Gastrocnemius medialis (tissue), 4 donors: ENCODE measurements around the gene MTR. TPM values are rescaled to one million over a fixed set of nuclear protein-coding genes. Genes with fewer than 3 reads are reported as not detected.
A peak's percentile ranks its signal among the peaks of the same experiment; 100 is the strongest.

Experiments used
- ATAC-seq, 2 donors: fragments of 150-250 bp; one replicate each; pipeline ENCODE4 v1.9.1; 2016
- DNase-seq, 2 donors: peaks; one replicate each; pipeline ENCODE4 v3.0.0-alpha.2; 2019
- H3K27ac ChIP-seq, 4 donors: fragments of 200-600 bp; sonication (generic); 1 replicate in 1 of 4; 2 replicates in 3 of 4; pipeline ENCODE4 v1.5.1; 2016 to 2018; ENCODE audit warnings: mild to moderate bottlenecking in 2 of 4, moderate library complexity in 1 of 4
- H3K27me3 ChIP-seq, 3 donors: fragments of 200-600 bp; sonication (generic) in 2 of 3; 1 replicate in 1 of 3; 2 replicates in 2 of 3; pipeline versions ENCODE4 v1.5.1 to v1.6.0; 2016 to 2019; ENCODE audit warnings: mild to moderate bottlenecking in 1 of 3, moderate library complexity in 1 of 3
- H3K36me3 ChIP-seq, 2 donors: fragments of 200-600 bp; sonication (generic) in 1 of 2; one replicate each; pipeline ENCODE4 v1.5.1; 2017 to 2018
- H3K4me1 ChIP-seq, 2 donors: fragments of 200-600 bp; sonication (generic) in 1 of 2; one replicate each; pipeline ENCODE4 v1.5.1; 2016 to 2017; ENCODE audit warnings: mild to moderate bottlenecking in 2 of 2
- H3K4me3 ChIP-seq, 4 donors: fragments of 200-600 bp; sonication (generic) in 3 of 4; 1 replicate in 1 of 4; 2 replicates in 3 of 4; pipeline ENCODE4 v1.5.1; 2016 to 2019; ENCODE audit warnings: mild to moderate bottlenecking in 2 of 4
- H3K9me3 ChIP-seq, 3 donors: fragments of 200-600 bp; sonication (generic) in 2 of 3; 1 replicate in 1 of 3; 2 replicates in 2 of 3; pipeline ENCODE4 v1.5.1; 2016 to 2019
- CTCF ChIP-seq, 5 experiments: fragments of 450-650 bp in 3 of 5; fragments of 200-600 bp in 2 of 5; sonication (generic) in 2 of 5; IDR thresholded peaks in 4 of 5; conservative IDR thresholded peaks in 1 of 5; 1 replicate in 4 of 5; 2 replicates in 1 of 5; pipeline ENCODE4 v1.5.1; 2016 to 2019; ENCODE audit warnings: antibody characterized with exemption in 5 of 5, mild to moderate bottlenecking in 3 of 5, moderate library complexity in 3 of 5
- POLR2A ChIP-seq, 2 donors: fragments of 450-650 bp; IDR thresholded peaks; one replicate each; pipeline ENCODE4 v1.6.1; 2017; ENCODE audit warnings: antibody characterized with exemption in 2 of 2, mild to moderate bottlenecking in 2 of 2, moderate library complexity in 2 of 2
- in situ Hi-C, 4 donors: fragments of 200-750 bp; cut with MboI; loops; one replicate each; pipeline versions ENCODE4 v1.15.0 to v1.8.0; 2017; ENCODE audit warnings: low sequenced_read_pairs in 4 of 4
- intact Hi-C: fragments of 100-400 bp; cut with DNase I; formaldehyde crosslinking; loops from one replicate; pipeline ENCODE4 v1.15.1; 2023; ENCODE audit warnings: low total_unique reads
- total RNA-seq, 4 donors: library from RNA; depleted of rRNA; stranded (reverse); fragments of >200 nt; gene quantifications; one replicate each; pipeline versions ENCODE4 v1.1.0 to v1.2.3, GENCODE V29; 2016

The MTR gene
- total RNA-seq, 4 donors from 2014 or later: 23.0 to 46.3 (median 29.1) TPM

DNA sequence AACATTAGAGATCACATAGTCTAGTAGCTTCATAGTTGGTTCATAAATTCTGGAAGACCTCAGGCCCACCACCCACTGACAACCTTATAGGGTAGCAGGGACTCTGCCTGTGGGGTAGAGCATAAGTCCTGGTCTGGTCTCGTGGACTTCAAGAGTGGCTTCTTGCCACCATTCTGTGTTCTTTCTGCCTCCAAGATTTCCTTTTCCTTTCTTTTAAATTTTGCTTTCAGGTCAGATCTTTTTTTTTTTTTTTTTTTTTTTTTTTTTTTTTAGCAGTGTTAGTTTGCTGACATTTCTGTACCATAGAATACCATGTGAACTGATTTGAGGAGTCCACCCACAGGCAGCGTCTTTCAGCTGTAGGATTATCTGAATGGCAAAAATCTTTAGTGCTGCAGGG, 28.5 kb downstream of the MTR start:
- Histone ChIP-seq H3K36me3 (peaks cover 0 to 53% of the 10 kb centered on the region in 2 donors), H3K27me3 (no peaks in the 10 kb centered on the region), H3K4me1 (peaks cover 0 to 5% of the 10 kb centered on the region in 2 donors), H3K27ac (no peak overlapping the region), H3K4me3 (no peak overlapping the region), H3K9me3 (no peaks in the 10 kb centered on the region)
- ATAC-seq (no peak), DNase-seq (no peak)
- intact Hi-C loops (no loop called here), in situ Hi-C loops (no loop called here)
- TF ChIP-seq CTCF (IDR thresholded peaks at IDR 0.05 in 4 of 5, conservative IDR thresholded peaks at IDR 0.05 in 1 of 5) (no peak), POLR2A (IDR thresholded peaks at IDR 0.05) (no peak)

DNA sequence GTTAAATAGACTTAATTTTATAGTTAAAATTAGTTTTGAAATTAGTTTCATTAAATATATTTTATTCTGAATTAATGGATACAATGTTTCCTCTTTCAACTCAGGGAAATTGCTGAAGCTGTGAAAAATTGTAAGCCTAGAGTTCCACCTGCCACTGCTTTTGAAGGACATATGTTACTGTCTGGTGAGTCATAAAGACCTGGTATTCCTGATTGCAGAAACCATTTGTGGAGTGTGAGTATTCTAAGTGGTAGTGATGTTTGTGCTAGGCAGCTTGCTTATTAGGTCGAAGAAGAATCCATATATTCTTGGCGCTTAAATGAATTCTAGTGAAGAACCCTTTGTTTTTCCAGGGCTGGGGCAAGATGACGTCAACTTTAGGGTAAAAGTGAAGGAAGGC, 34.0 kb downstream of the MTR start:
- peaks cover 10 to 11% of the 10 kb centered on the region in 2 donors for H3K4me1 ChIP-seq
- TF ChIP-seq POLR2A (IDR thresholded peaks at IDR 0.05) (no peak), CTCF (IDR thresholded peaks at IDR 0.05 in 4 of 5, conservative IDR thresholded peaks at IDR 0.05 in 1 of 5) (no peak)
- intact Hi-C loops: no loop called here

DNA sequence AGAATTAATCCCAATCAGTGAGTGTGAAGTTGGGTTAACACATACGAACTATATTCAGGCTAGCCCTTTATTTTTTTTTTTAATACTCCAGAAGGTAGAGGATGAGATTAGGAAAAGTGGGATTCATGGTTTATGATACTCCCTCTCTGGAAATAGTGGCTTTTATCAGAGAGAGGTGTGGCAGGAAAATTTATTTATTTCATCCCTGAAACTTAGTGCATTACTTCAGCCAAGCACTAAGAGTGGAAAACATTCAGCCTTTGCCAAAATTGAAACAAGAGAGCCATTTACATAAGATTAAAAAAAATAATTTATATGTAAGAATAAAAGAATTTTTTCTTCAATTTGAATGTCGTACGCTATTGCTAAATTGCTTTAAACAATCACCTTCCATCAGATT, 35.0 kb downstream of the MTR start:
- Histone ChIP-seq H3K9me3 (no peaks in the 10 kb centered on the region), H3K36me3 (peaks cover 0 to 89% of the 10 kb centered on the region in 2 donors), H3K27ac (no peak overlapping the region), H3K4me3 (no peak overlapping the region), H3K27me3 (no peaks in the 10 kb centered on the region), H3K4me1 (peaks cover 5 to 11% of the 10 kb centered on the region in 2 donors)
- TF ChIP-seq CTCF (IDR thresholded peaks at IDR 0.05 in 4 of 5, conservative IDR thresholded peaks at IDR 0.05 in 1 of 5): no peak
- no peak for TF ChIP-seq POLR2A (IDR thresholded peaks at IDR 0.05)
- DNase-seq (no peak), ATAC-seq (no peak)
- intact Hi-C loops: no loop called here
- in situ Hi-C loops: no loop called here

More for the DNA sequence above, 34.0 kb downstream of the MTR start:
- H3K4me3 ChIP-seq: no peak overlapping the region
- no peaks in the 10 kb centered on the region for H3K9me3 ChIP-seq
- H3K27ac ChIP-seq: no peak overlapping the region
- ATAC-seq: peak in 1 of 2 donors; percentile 70
- in situ Hi-C loops: no loop called here
- H3K36me3 ChIP-seq: peaks cover 0 to 95% of the 10 kb centered on the region in 2 donors
- DNase-seq: no peak
- no peaks in the 10 kb centered on the region for H3K27me3 ChIP-seq

GRCh38 chr1:236830560-236830959, 35.5 kb downstream of the MTR start:
- no peaks in the 10 kb centered on the region for H3K9me3 ChIP-seq
- H3K4me3 ChIP-seq: no peak overlapping the region
- H3K36me3 ChIP-seq: peaks cover 0 to 87% of the 10 kb centered on the region in 2 donors
- DNase-seq (no peak), ATAC-seq (no peak)
- intact Hi-C loops: no loop called here
- in situ Hi-C loops: no loop called here
- H3K27ac ChIP-seq: no peak overlapping the region
- no peak for TF ChIP-seq CTCF (IDR thresholded peaks at IDR 0.05 in 4 of 5, conservative IDR thresholded peaks at IDR 0.05 in 1 of 5)
- TF ChIP-seq POLR2A (IDR thresholded peaks at IDR 0.05): no peak
- no peaks in the 10 kb centered on the region for H3K27me3 ChIP-seq
- peaks cover 5 to 11% of the 10 kb centered on the region in 2 donors for H3K4me1 ChIP-seq

DNA sequence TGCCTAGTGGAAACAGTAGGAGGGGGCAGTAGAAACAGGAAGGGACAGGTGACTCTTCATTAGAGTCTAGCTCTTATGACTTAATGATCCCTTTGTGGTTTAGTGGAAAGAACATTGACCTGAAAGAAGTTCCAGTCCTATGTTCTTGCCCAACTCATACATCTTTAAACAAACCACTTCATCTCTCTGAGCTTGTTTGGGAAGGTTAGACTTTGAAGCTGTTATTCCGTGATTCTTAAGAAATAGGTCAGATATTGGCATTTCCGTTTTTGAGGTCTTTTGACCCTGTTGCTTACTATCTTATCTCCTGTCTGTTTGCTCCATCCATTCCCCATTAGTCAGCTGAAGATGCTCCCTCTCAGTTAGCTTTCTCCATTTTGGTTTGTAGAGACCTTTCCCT, 38.5 kb downstream of the MTR start:
- TF ChIP-seq CTCF (IDR thresholded peaks at IDR 0.05 in 4 of 5, conservative IDR thresholded peaks at IDR 0.05 in 1 of 5) (no peak), POLR2A (IDR thresholded peaks at IDR 0.05) (no peak)
- H3K36me3 ChIP-seq: peaks cover 3 to 89% of the 10 kb centered on the region in 2 donors
- no peak for DNase-seq
- ATAC-seq: no peak
- no peak overlapping the region for H3K27ac ChIP-seq
- H3K4me1 ChIP-seq: peaks cover 5 to 11% of the 10 kb centered on the region in 2 donors
- H3K27me3 ChIP-seq: no peaks in the 10 kb centered on the region
- intact Hi-C loops (no loop called here), in situ Hi-C loops (no loop called here)
- H3K9me3 ChIP-seq: no peaks in the 10 kb centered on the region
- no peak overlapping the region for H3K4me3 ChIP-seq
